Spleen (tissue), 11 donors: ENCODE results near the gene ABCB7. TPM values are rescaled to one million over a fixed set of nuclear protein-coding genes. Genes with fewer than 3 reads are reported as not detected.
"Not testable (repeated sequence)": the region's sequence is repeated elsewhere in the genome, so short reads cannot be mapped to it uniquely, and the experiment has no call there.

ENCODE experiments used
- DNase-seq: peaks from one replicate; pipeline ENCODE4 v3.0.0-alpha.2; 2020
- H3K27ac ChIP-seq, 8 donors: fragments of 200-600 bp; sonication (generic) in 7 of 8; 1 replicate in 4 of 8; 2 replicates in 4 of 8; pipeline versions ENCODE4 v1.5.0 to v1.8.0; 2016 to 2021; ENCODE audit warnings: inconsistent platforms in 4 of 8, mild to moderate bottlenecking in 4 of 8, moderate library complexity in 1 of 8
- H3K27me3 ChIP-seq, 7 donors: fragments of 200-600 bp; sonication (generic) in 6 of 7; replicated peaks in 1 of 7; 1 replicate in 4 of 7; 2 replicates in 3 of 7; pipeline versions ENCODE4 v1.5.0 to v1.8.0; 2016 to 2021; ENCODE audit warnings: inconsistent platforms in 3 of 7, mild to moderate bottlenecking in 1 of 7
- H3K36me3 ChIP-seq, 6 donors: fragments of 200-600 bp; sonication (generic) in 5 of 6; 1 replicate in 4 of 6; 2 replicates in 2 of 6; pipeline versions ENCODE4 v1.5.0 to v1.8.0; 2016 to 2021; ENCODE audit warnings: inconsistent platforms in 2 of 6
- H3K4me1 ChIP-seq, 6 donors: fragments of 200-600 bp; sonication (generic) in 5 of 6; 1 replicate in 3 of 6; 2 replicates in 3 of 6; pipeline versions ENCODE4 v1.5.0 to v1.8.0; 2016 to 2021; ENCODE audit warnings: inconsistent platforms in 3 of 6
- H3K4me3 ChIP-seq, 8 donors: fragments of 200-600 bp; sonication (generic) in 7 of 8; 1 replicate in 4 of 8; 2 replicates in 4 of 8; pipeline versions ENCODE4 v1.5.0 to v1.8.0; 2016 to 2021; ENCODE audit warnings: inconsistent platforms in 4 of 8, mild to moderate bottlenecking in 4 of 8, moderate library complexity in 2 of 8
- H3K9me3 ChIP-seq, 8 donors: fragments of 200-600 bp; sonication (generic) in 7 of 8; 1 replicate in 4 of 8; 2 replicates in 4 of 8; pipeline versions ENCODE4 v1.5.0 to v1.8.0; 2016 to 2021; ENCODE audit warnings: inconsistent platforms in 4 of 8
- CTCF ChIP-seq, 11 experiments: fragments of 200-600 bp in 7 of 11; fragments of 450-650 bp in 4 of 11; sonication (generic) in 4 of 11; IDR thresholded peaks in 8 of 11; conservative IDR thresholded peaks in 3 of 11; 1 replicate in 7 of 11; 2 replicates in 4 of 11; pipeline versions ENCODE4 v1.4.0 to v1.8.0; 2016 to 2021; ENCODE audit warnings: antibody characterized with exemption in 11 of 11, inconsistent platforms in 4 of 11, mild to moderate bottlenecking in 1 of 11
- POLR2A ChIP-seq, 3 donors: fragments of 450-650 bp; IDR thresholded peaks; one replicate each; pipeline ENCODE4 v1.5.1; 2017; ENCODE audit warnings: antibody characterized with exemption in 3 of 3, mild to moderate bottlenecking in 1 of 3
- POLR2AphosphoS5 ChIP-seq, 3 donors: sonication (generic); formaldehyde crosslinking; IDR thresholded peaks; one replicate each; pipeline ENCODE4 v1.5.1; 2017; ENCODE audit warnings: antibody characterized with exemption in 3 of 3
- WGBS, 5 donors: extraction: QIAGEN DNeasy Blood & Tissue Kit in 3 of 5; methylation state at CpG; one replicate each; pipeline versions ENCODE4 v1.1.5 to v1.1.7; 2013 to 2018; 5-methylcytosine and 5-hydroxymethylcytosine counted together
- intact Hi-C: fragments of 100-400 bp; cut with DNase I; formaldehyde crosslinking; loops from one replicate; pipeline ENCODE4 v1.15.0; 2023; ENCODE audit warnings: low total_unique reads
- polyA plus RNA-seq, 3 donors: library from polyadenylated mRNA; stranded (reverse); fragments of 200-250 nt; gene quantifications; one replicate each; pipeline ENCODE4 v1.2.1, GENCODE V29; 2013
- total RNA-seq, 7 donors: library from RNA; depleted of rRNA in 3 of 7; stranded (reverse); fragments of >200 nt in 3 of 7; fragmentation: NEBNext Ultra II Directional in 4 of 7; extraction: Animal tissue kit (Norgen Biotek cat#: 25700) in 4 of 7; gene quantifications; one replicate each; pipeline versions ENCODE4 v1.1.0 to v1.2.1, GENCODE V29; 2016 to 2021
- donor health status: healthy with polysubstance abuse.
- donor health status: DM: no; HTN: no; CAD: no; lungs with moderate emphysema.
- donor health status: DM: no; HTN: no; CAD: no.
- donor health status: Bipolar disorder and iron deficiency.
- donor health status: healthy.
- donor health status: DM: no; HTN: no; CAD: no.
- donor health status: DM: yes; HTN: yes; CAD: no.

The ABCB7 gene
- total and polyA plus RNA-seq, 10 donors = 10.0 to 65.8 (median 25.8) TPM

GRCh38 chrX:75151827-75152592, 4.1 kb downstream of the ABCB7 start:
- peaks cover 0 to 8% (median 0%) of the 10 kb centered on the region in 8 donors for H3K9me3 ChIP-seq
- peaks cover 0 to 45% (median 17%) of the 10 kb centered on the region in 6 donors for H3K4me1 ChIP-seq
- H3K36me3 ChIP-seq = peaks cover 0 to 6% (median 0%) of the 10 kb centered on the region in 6 donors
- H3K4me3 ChIP-seq = no peak overlapping the region
- intact Hi-C loops = no loop called here
- no peaks in the 10 kb centered on the region for H3K27me3 ChIP-seq
- TF ChIP-seq POLR2A (IDR thresholded peaks at IDR 0.05) (no peak), POLR2AphosphoS5 (IDR thresholded peaks at IDR 0.05) (no peak), CTCF (IDR thresholded peaks at IDR 0.05 in 8 of 11, conservative IDR thresholded peaks at IDR 0.05 in 3 of 11) (no peak)
- DNase-seq = no peak
- WGBS, 5 donors = 68 to 89% (median 81%) methylated on average over 3 of the region's 3 CpGs
- H3K27ac ChIP-seq = no peak overlapping the region

GRCh38 chrX:75149654-75150053, 6.4 kb downstream of the ABCB7 start:
- intact Hi-C loops = no loop called here
- TF ChIP-seq CTCF (IDR thresholded peaks at IDR 0.05 in 8 of 11, conservative IDR thresholded peaks at IDR 0.05 in 3 of 11) (no peak), POLR2AphosphoS5 (IDR thresholded peaks at IDR 0.05) (no peak), POLR2A (IDR thresholded peaks at IDR 0.05) (no peak)
- H3K36me3 ChIP-seq = peaks cover 0 to 6% (median 0%) of the 10 kb centered on the region in 6 donors
- no peak overlapping the region for H3K4me3 ChIP-seq
- H3K4me1 ChIP-seq = peaks cover 0 to 35% (median 11%) of the 10 kb centered on the region in 6 donors
- peaks cover 0 to 16% (median 0%) of the 10 kb centered on the region in 8 donors for H3K9me3 ChIP-seq
- no peaks in the 10 kb centered on the region for H3K27me3 ChIP-seq
- H3K27ac ChIP-seq = no peak overlapping the region
- 78 to 100% (median 84%) methylated on average over 1 of the region's 1 CpG for WGBS, 5 donors
- DNase-seq = no peak

GRCh38 chrX:75132672-75133071, 23.4 kb downstream of the ABCB7 start:
- Histone ChIP-seq H3K27ac (no peak overlapping the region), H3K4me1 (no peaks in the 10 kb centered on the region), H3K9me3 (peaks cover 0 to 12% (median 0%) of the 10 kb centered on the region in 8 donors), H3K36me3 (no peaks in the 10 kb centered on the region), H3K4me3 (no peak overlapping the region), H3K27me3 (no peaks in the 10 kb centered on the region)
- intact Hi-C loops = no loop called here
- DNase-seq = no peak
- WGBS, 5 donors = 72 to 91% (median 89%) methylated on average over 5 of the region's 5 CpGs
- no peak for TF ChIP-seq POLR2A (IDR thresholded peaks at IDR 0.05)
- no peak for TF ChIP-seq CTCF (IDR thresholded peaks at IDR 0.05 in 8 of 11, conservative IDR thresholded peaks at IDR 0.05 in 3 of 11)

GRCh38 chrX:75131973-75132627, 24.0 kb downstream of the ABCB7 start:
- TF ChIP-seq POLR2A (IDR thresholded peaks at IDR 0.05) (no peak), POLR2AphosphoS5 (IDR thresholded peaks at IDR 0.05) (no peak), CTCF (IDR thresholded peaks at IDR 0.05 in 8 of 11, conservative IDR thresholded peaks at IDR 0.05 in 3 of 11) (no peak)
- Histone ChIP-seq H3K4me1 (no peaks in the 10 kb centered on the region), H3K36me3 (no peaks in the 10 kb centered on the region), H3K9me3 (peaks cover 0 to 12% (median 0%) of the 10 kb centered on the region in 8 donors), H3K27me3 (no peaks in the 10 kb centered on the region), H3K27ac (no peak overlapping the region), H3K4me3 (no peak overlapping the region)
- 87 to 100% (median 94%) methylated on average over 8 to 9 of the region's 9 CpGs for WGBS, 5 donors
- intact Hi-C loops = no loop called here
- no peak for DNase-seq

- H3K36me3 ChIP-seq, H3K4me1 ChIP-seq, H3K9me3 ChIP-seq, DNase-seq, H3K27me3 ChIP-seq, H3K27ac ChIP-seq, intact Hi-C loops, H3K4me3 ChIP-seq: not testable (repeated sequence)
- 94 to 99% (median 97%) methylated on average over 4 of the region's 4 CpGs for WGBS, 5 donors
Measured at GRCh38 chrX:75129069-75129468, 27.0 kb downstream of the ABCB7 start.
